Measurements from ENCODE around the gene DES.

- TF ChIP-seq CTCF (IDR thresholded peaks at IDR 0.05) (no peak), EZH2 (IDR thresholded peaks at IDR 0.05) (no peak), EZH2phosphoT487 (IDR thresholded peaks at IDR 0.05) (no peak)
Measured at GRCh38 chr2:219462349-219462748, 44.2 kb downstream of the DES start.
